Measurements from ENCODE around the gene CCDC85A. TPM values are rescaled to one million over a fixed set of nuclear protein-coding genes. Genes with fewer than 3 reads are reported as not detected.

The CCDC85A gene
- polyA plus RNA-seq, 1 of the 3 experiments (the other 2 are of a cell fraction) = 48.7 TPM

GRCh38 chr2:56390644-56391043 is 206.9 kb downstream of the CCDC85A start:
- Histone ChIP-seq H2AFZ (ENCODE audit: low read depth) (no peak overlapping the region), H3K79me2 (ENCODE audit: insufficient read depth) (no peaks in the 10 kb centered on the region; the same call in 1 of the 2 replicates), H3K4me3 (ENCODE audit: low read depth in 2 of 2, low read length in 1 of 2) (no peak overlapping the region), H3K27ac (ENCODE audit: low read depth in 2 of 2, low read length in 1 of 2) (peak overlapping the region in 1 of 2 experiments; percentile 50; a peak in 2 of 4 replicates), H3F3A (replicated peaks; ENCODE audit: insufficient read depth) (peaks cover 44% of the 10 kb centered on the region), H3K4me2 (no peak overlapping the region), H3K27me3 (ENCODE audit: insufficient read depth) (no peaks in the 10 kb centered on the region), H3K9me2 (no peaks in the 10 kb centered on the region), H3K4me1 (ENCODE audit: control insufficient read depth in 1 of 2, insufficient read depth in 2 of 2, low read depth in 1 of 2, low read length in 1 of 2) (peaks cover 0 to 10% of the 10 kb centered on the region in 2 experiments; a peak in 2 of 4 replicates), H3K36me3 (replicated peaks in 1 of 2; ENCODE audit: control insufficient read depth in 1 of 2, insufficient read depth in 2 of 2, low read length in 1 of 2) (peaks cover 5 to 27% of the 10 kb centered on the region in 2 experiments), H4K20me1 (ENCODE audit: insufficient read depth) (no peaks in the 10 kb centered on the region), H3K9ac (no peak overlapping the region), H3K9me3 (no peaks in the 10 kb centered on the region)
- DNase-seq = no peak
- ChIA-PET POLR2A (no interaction called here), CTCF (no interaction called here)
- 47% methylated on average over 2 of the region's 2 CpGs for WGBS (ENCODE audit: low lambda C conversion rate)
- 0 out of 4 replicates have a peak, but pooled peaks of 1 of the 2 experiments have one; percentile 21 for TF ChIP-seq EP300 (IDR thresholded peaks at IDR 0.05; ENCODE audit: borderline replicate concordance in 1 of 2, low read depth in 1 of 2, low read length in 1 of 2)
- peak; percentile 21; the same call in 1 of the 2 replicates for TF ChIP-seq JUND (IDR thresholded peaks at IDR 0.05)
- no peak for TF ChIP-seq GATA2 (CRISPR knock-in tag; IDR thresholded peaks at IDR 0.05)
- 0 out of 2 replicates have a peak, but pooled peaks have one; percentile 2 for TF ChIP-seq FOSL2 (IDR thresholded peaks at IDR 0.05; ENCODE audit: borderline replicate concordance, low read depth)

GRCh38 chr2:56410140-56410539 is 226.3 kb downstream of the CCDC85A start:
- POLR2A ChIA-PET = no interaction called here
- no peaks in the 10 kb centered on the region for H3K36me3 ChIP-seq (replicated peaks in 1 of 2; ENCODE audit: control insufficient read depth in 1 of 2, insufficient read depth in 2 of 2, low read length in 1 of 2)
- H2AFZ ChIP-seq (ENCODE audit: low read depth) = peak overlapping the region; percentile 39
- WGBS (ENCODE audit: low lambda C conversion rate) = 15% methylated on average over 1 of the region's 1 CpG
- no peaks in the 10 kb centered on the region for H3F3A ChIP-seq (replicated peaks; ENCODE audit: insufficient read depth)
- H3K4me3 ChIP-seq (ENCODE audit: low read depth in 2 of 2, low read length in 1 of 2) = no peak overlapping the region
- no peaks in the 10 kb centered on the region for H3K4me1 ChIP-seq (ENCODE audit: control insufficient read depth in 1 of 2, insufficient read depth in 2 of 2, low read depth in 1 of 2, low read length in 1 of 2)
- no peaks in the 10 kb centered on the region for H4K20me1 ChIP-seq (ENCODE audit: insufficient read depth)
- H3K27me3 ChIP-seq (ENCODE audit: insufficient read depth) = no peaks in the 10 kb centered on the region
- no peak overlapping the region for H3K9ac ChIP-seq
- DNase-seq = no peak
- H3K79me2 ChIP-seq (ENCODE audit: insufficient read depth) = no peaks in the 10 kb centered on the region
- H3K27ac ChIP-seq (ENCODE audit: low read depth in 2 of 2, low read length in 1 of 2) = no peak overlapping the region
- CTCF ChIA-PET = interaction anchor here (0.8 to 1.2 kb wide), 2 partner anchors 12 to 227 kb away, joined by 3 read pairs; partner anchors contain the start of gene CCDC85A
- H3K9me3 ChIP-seq = no peaks in the 10 kb centered on the region
- no peak overlapping the region for H3K4me2 ChIP-seq
- H3K9me2 ChIP-seq = no peaks in the 10 kb centered on the region
- TF ChIP-seq SIN3A (IDR thresholded peaks at IDR 0.05; ENCODE audit: borderline replicate concordance, low read depth, low read length) = no peak
- TF ChIP-seq FOSL2 (IDR thresholded peaks at IDR 0.05; ENCODE audit: borderline replicate concordance, low read depth) = peak; percentile 40; the same call in 1 of the 2 replicates
- no peak for TF ChIP-seq TAF1 (IDR thresholded peaks at IDR 0.05; ENCODE audit: borderline replicate concordance, low read depth, low read length)
- TF ChIP-seq RCOR1 (IDR thresholded peaks at IDR 0.05; ENCODE audit: low read length) = no peak
- no peak for TF ChIP-seq NRF1 (IDR thresholded peaks at IDR 0.05; ENCODE audit: low read depth, low read length)
- no peak for TF ChIP-seq EZH2phosphoT487 (IDR thresholded peaks at IDR 0.05; ENCODE audit: borderline replicate concordance, low read depth)

- Histone ChIP-seq H2AFZ (ENCODE audit: low read depth) (no peak overlapping the region), H3K4me2 (no peak overlapping the region), H4K20me1 (ENCODE audit: insufficient read depth) (no peaks in the 10 kb centered on the region), H3K4me1 (ENCODE audit: control insufficient read depth in 1 of 2, insufficient read depth in 2 of 2, low read depth in 1 of 2, low read length in 1 of 2) (no peaks in the 10 kb centered on the region), H3K4me3 (ENCODE audit: low read depth in 2 of 2, low read length in 1 of 2) (no peak overlapping the region), H3K79me2 (ENCODE audit: insufficient read depth) (no peaks in the 10 kb centered on the region), H3F3A (replicated peaks; ENCODE audit: insufficient read depth) (no peaks in the 10 kb centered on the region), H3K27me3 (ENCODE audit: insufficient read depth) (no peaks in the 10 kb centered on the region), H3K9ac (no peak overlapping the region), H3K27ac (ENCODE audit: low read depth in 2 of 2, low read length in 1 of 2) (no peak overlapping the region), H3K36me3 (replicated peaks in 1 of 2; ENCODE audit: control insufficient read depth in 1 of 2, insufficient read depth in 2 of 2, low read length in 1 of 2) (peaks cover 0 to 6% of the 10 kb centered on the region in 2 experiments), H3K9me3 (no peaks in the 10 kb centered on the region; the same call in 1 of the 2 replicates), H3K9me2 (no peaks in the 10 kb centered on the region)
- ChIA-PET POLR2A (no interaction called here), CTCF (no interaction called here)
- DNase-seq = no peak
- 30% methylated on average over 1 of the region's 1 CpG for WGBS (ENCODE audit: low lambda C conversion rate)
- TF ChIP-seq RXRA (IDR thresholded peaks at IDR 0.05; ENCODE audit: borderline replicate concordance, low read depth) = no peak
- TF ChIP-seq GABPA (IDR thresholded peaks at IDR 0.05; ENCODE audit: low read depth) = no peak
- TF ChIP-seq RAD21 (IDR thresholded peaks at IDR 0.05; ENCODE audit: low read length) = no peak
- no peak for TF ChIP-seq USF1 (IDR thresholded peaks at IDR 0.05; ENCODE audit: borderline replicate concordance, low read depth)
- no peak for TF ChIP-seq PBX3 (IDR thresholded peaks at IDR 0.05)
- TF ChIP-seq GATA2 (CRISPR knock-in tag; IDR thresholded peaks at IDR 0.05) = no peak
- TF ChIP-seq IRF3 (IDR thresholded peaks at IDR 0.05; ENCODE audit: low read depth, low read length) = no peak
- no peak for TF ChIP-seq ZBTB33 (IDR thresholded peaks at IDR 0.05; ENCODE audit: borderline replicate concordance, low read depth)
These were observed 232.8 kb downstream of the CCDC85A start for GRCh38 chr2:56416500-56417176.

All from SK-N-SH (cell line).